HG03103 (cell line): ENCODE results near the gene ZNF816.
"Not testable (repeated sequence)": the region's sequence is repeated elsewhere in the genome, so short reads cannot be mapped to it uniquely, and the experiment has no call there.

Source experiments
- ATAC-seq: cut with Tn5 transposase; IDR thresholded peaks from one replicate; pipeline ENCODE4 v1.9.1; 2021; ENCODE audit warnings: low read depth; ENCODE audit not compliant: unreplicated experiment

Gene ZNF816

DNA sequence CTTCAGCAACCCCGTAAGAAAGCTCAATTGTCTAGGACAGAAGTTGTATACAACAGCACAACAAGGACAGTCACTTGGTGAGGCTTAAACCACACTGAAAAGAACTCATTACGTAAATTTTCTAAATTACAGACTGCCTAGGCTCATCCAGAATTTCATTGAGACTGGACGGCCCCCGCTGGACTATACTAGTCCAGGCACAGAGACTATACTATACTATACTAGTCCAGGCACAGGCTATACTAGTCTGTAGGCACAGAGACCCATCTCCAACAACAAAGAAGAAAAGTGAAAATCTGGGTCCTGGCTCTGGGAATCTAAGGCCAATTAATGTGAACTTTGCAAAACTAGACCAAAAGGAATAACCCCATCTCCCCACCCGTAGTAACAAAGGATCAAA is 700 bp downstream of the ZNF816 start:
- ATAC-seq = no peak

GRCh38 chr19:52959613-52960295 is 2.9 kb downstream of the ZNF816 start:
- ATAC-seq = no peak

- ATAC-seq = no peak
Observed at GRCh38 chr19:52957591-52957990, 5.1 kb downstream of the ZNF816 start.

DNA sequence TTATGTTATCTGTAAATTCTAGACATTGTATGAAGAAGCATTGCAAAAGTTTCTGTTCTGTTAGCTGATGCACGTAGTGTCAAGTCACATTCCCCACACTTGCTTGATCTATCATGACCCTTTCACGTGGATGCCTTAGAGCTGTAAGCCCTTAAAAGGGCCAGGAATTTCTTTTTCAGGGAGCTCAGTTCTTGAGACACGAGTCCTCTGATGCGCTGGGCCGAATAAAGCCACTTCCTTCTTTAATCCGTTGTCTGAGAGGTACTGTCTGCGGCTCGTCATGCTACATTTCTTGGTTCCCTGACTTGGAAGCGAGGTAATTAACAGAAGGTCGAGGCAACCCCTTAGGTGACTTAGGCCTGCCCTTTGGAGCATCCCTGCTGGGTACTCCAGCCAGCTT is 5.8 kb downstream of the ZNF816 start:
- no peak for ATAC-seq

GRCh38 chr19:52949422-52949821 is 13.3 kb downstream of the ZNF816 start:
- no peak for ATAC-seq

DNA sequence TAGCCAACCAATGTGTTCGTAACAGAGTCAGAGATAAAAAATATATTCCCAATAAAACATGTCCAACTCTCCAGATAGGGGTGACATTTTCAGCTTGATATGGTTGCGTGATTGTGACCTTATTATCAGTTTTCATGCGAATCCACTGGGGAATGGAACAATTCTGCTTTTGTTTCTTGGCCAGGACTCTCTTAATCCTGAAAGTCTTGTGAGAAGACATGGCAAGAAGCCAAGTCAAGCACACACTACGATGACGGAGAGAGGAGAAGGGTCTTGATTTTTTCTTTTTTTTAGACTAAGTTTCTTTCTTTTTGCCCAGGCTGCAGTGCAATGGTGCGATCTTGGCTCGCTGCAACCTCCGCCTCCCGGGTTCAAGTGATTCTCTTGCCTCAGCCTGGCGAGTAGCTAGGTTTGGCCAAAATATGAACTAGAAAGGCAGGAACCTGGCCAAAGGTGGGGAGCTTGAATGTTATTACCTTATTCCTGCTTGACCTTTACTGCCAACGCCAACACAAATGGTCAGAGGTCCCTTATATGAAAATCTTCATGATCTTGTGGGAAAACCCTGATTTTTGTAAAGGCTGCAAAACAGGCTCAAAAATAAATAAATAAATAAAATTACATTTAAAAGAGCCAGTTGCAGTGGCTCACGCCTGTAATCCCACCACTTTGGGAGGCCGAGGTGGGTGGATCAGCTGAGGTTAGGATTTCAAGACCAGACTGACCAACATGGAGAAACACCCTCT is 14.5 kb downstream of the ZNF816 start:
- no peak for ATAC-seq

DNA sequence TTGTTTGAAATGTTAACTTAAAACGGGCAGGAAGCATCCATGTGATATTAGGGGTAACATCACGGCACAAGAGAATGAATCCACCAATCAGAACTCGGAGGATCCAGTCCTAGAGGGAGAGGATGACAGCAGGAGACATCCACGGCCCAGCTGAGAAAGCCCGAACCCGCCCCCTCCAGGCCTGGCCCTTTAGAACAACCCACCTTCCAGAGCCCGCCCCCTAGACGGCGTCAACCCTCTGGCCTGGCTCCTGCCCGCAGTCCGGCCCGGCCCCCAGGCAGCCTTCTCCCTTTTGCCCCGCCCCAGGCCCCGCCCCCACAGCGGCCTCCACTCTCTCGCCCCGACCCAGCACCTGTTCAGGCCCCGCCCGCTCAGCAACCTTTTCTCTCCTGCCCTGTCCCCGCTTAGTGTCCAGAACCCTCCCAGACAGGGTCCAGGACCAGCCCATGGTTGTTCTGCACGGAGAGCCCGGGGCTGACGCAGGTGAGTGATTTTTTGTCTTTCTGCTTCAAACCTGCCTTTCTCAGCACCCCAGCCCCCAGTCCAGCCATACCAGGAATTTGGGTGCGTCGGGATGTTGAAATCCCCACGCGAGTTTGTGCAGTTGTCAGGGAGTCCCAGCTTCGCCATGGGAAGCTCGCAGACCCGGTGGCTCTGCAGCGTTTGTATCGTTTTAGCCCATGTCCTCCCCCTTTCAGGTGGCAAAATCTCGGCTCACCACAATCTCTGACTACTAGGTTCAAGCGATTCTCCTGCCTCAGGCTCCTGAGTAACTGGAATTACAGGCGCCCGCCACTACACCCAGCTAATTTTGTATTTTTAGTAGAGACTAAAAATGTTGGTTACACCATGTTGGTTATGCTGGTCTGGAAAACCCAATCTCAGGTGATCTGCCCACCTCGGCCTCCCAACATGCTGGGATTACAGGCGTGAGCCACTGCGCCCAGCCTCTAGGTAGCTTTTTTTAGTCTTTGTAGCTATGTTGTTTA is 16.1 kb downstream of the ZNF816 start:
- no peak for ATAC-seq

DNA sequence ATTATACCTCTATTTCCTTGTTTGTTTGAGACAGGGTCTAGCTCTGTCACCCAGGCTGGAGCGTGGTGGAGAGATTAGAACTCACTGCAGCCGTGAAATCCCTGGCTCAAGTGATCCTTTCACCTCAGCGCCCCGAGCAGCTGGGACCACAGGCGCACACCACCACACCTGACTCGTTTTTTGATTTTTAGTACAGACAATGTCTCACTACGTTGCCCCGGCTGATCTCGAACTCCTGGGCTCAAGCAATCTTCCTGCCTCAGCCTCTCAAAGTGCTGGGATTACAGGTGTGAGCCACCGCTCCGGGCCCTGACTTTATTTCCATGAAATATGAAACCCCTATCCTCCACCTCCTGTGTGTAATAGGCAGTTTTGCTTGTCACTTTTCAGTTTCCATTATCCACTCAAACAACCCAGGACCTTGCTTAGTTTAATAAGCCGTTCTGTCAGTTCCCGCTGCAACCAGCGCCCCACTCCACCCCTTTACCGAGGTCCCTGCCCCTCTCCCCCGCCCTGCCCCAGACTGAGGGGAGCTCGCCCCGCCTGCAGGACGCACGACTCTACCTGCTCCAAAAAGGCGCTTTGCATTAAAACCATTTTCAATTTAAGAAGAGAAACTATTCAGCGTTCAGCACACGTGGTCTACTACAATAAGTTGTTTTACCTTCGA is 16.9 kb downstream of the ZNF816 start:
- no peak for ATAC-seq

DNA sequence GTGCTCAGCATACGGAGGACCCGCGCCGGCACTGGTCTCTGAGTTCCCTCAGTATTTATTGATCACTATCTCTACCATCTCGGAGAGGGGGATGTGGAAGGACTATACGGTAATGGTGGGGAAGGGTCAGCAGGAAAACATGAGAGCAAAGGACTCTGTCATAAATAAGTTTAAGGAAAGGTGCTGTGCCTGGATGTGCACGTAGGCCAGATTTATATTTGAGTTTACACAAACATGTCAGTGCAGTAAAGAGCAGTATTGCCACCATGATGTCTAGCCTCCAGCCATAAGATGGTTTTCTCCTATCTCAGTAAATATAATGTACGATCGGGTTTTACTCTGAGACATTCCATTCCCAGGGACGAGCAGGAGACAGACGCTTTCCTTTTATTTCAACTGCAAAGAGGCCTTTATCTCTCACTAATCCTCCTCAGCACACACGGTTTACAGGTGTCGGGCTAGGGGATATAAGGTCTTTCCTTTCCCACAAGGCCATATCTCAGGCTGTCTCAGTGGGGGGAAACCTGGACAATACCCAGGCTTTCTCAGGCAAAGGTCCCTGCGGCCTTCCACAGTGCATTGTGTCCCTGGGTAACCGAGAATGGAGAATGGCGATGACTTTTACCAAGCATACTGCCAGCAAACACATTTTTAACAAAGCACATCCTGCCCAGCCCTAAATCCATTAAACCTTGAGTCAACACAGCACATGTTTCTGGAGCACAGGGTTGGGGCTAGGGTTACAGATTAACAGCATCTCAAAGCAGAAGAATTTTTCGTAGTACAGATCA is 17.8 kb downstream of the ZNF816 start:
- not testable (repeated sequence) for ATAC-seq

DNA sequence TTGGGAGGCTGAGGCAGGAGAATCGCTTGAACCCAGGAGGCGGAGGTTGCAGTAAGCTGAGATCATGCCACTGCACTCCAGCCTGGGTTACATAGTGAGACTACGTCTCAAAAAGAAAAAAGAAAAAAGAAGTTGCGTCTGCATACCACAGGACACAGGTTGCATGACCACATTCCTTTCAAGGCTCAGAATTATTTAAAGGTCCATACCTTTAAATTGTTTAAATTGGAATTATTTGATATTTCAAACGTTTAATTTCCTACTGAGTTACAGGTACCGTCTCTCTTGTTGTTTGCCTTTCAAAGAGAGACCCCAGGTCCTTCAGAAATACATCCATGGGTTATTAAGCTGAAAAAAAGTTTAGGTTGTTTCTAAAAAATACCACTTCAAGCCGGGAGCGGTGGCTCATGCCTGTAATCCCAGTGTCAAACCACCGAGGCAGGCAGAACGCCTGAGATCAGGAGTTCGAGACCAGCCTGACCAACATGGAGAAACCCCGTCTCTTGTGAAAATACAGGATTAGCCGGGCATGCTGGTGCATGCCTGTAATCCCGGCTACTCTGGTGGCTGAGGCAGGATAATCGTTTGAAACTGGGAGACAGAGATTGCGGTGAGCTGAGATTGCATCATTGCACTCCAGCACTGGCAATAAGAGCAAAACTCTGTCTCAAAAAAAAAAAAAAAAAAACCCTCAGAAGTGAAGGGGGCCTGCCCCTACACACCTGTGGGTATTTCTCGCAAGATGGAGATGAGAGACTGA is 18.6 kb downstream of the ZNF816 start:
- ATAC-seq = no peak

GRCh38 chr19:52943134-52943883 is 19.4 kb downstream of the ZNF816 start:
- no peak for ATAC-seq

DNA sequence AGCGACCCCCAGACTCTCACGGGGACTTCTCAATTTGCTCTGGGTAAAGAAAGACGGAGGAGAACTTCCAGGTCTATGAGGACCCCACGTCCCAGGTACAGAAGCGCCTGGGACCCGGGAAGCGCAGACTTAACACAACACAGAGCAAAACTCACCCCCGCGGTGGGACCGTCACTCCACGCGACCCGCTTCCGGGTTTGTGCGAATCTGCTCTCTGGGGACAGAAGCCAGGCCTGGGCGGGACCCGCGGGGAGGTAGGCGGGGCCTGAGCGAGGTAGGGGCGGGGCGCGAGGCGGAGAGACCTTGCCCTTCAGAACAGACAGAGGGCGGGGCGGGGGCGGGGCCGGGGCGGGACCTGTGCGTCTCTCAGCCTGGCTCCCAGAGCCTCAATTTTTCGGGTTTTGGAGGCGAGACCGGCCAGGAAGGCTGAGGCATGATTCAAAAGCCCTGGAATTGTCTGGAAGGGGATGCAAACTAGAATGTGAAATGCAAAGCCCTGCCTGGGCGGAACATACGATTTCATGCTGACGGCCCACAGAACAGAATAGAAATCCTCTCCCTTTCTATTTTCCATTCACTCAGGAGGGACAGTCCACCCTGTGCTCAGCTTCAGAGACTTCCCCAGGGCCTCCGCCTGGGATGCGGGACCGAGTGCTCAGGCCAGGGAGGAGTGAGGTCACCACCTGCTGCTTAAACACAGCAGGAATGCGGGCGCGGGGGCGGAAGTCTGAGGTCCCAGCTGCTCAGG is 20.1 kb downstream of the ZNF816 start:
- peak; percentile 96 for ATAC-seq

- no peak for ATAC-seq
Observed at GRCh38 chr19:52941941-52942385, 20.7 kb downstream of the ZNF816 start.

GRCh38 chr19:52941523-52941922 is 21.2 kb downstream of the ZNF816 start:
- not testable (repeated sequence) for ATAC-seq

GRCh38 chr19:52940905-52941304 is 21.8 kb downstream of the ZNF816 start:
- ATAC-seq = not testable (repeated sequence)

DNA sequence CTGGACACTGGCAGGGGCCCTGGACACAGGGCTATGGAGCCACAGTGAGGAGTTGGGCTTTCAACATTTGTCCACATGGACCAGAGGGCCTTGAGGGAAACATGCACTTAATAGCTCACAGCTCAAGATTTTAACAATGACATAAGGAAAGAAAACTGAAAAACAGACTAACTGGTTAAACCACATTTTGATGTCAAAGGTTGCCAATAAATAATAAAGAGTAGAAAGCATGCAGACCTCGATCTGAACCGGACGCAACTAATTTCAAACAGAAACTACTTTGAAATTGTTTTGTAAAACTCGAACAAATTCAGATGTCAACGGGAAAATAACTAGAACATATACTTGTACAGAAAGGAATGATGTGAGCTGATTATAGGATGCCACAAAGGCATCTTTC is 23.9 kb downstream of the ZNF816 start:
- no peak for ATAC-seq

GRCh38 chr19:52936954-52937325 is 25.7 kb downstream of the ZNF816 start:
- no peak for ATAC-seq
